ENCODE results near the gene SLC25A44. TPM values are rescaled to one million over a fixed set of nuclear protein-coding genes. Genes with fewer than 3 reads are reported as not detected.
A peak's percentile ranks its signal among the peaks of the same experiment; 100 is the strongest.

The SLC25A44 gene
- total RNA-seq, 1 experiment from 2014 or later = 33.2 TPM

DNA sequence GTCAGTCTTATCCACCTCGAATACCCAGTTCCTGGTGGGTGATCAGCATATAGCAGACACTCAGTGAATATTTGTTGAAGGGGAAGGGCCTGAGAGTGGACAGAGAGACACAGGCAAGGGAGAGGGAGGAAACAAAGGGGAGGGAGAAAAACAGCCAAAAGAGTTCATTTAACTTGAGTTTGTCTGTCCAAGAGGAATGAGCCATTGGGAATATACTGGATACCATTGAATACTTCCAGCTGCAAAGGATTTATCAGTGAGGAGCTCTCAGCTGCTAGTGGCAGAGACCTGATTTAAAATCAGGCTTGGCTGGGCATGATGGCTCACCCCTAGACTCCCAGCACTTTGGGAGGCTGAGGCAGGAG, 36.6 kb downstream of the SLC25A44 start:
- DNase-seq = no peak
- no peaks in the 10 kb centered on the region for H3K27me3 ChIP-seq (ENCODE audit: control insufficient read depth, insufficient read depth, low read length)
- H3K36me3 ChIP-seq (replicated peaks; ENCODE audit: control insufficient read depth, insufficient read depth, low read length) = peaks cover 14% of the 10 kb centered on the region
- no peak overlapping the region for H3K4me3 ChIP-seq (ENCODE audit: insufficient read depth, low read depth, low read length)

DNA sequence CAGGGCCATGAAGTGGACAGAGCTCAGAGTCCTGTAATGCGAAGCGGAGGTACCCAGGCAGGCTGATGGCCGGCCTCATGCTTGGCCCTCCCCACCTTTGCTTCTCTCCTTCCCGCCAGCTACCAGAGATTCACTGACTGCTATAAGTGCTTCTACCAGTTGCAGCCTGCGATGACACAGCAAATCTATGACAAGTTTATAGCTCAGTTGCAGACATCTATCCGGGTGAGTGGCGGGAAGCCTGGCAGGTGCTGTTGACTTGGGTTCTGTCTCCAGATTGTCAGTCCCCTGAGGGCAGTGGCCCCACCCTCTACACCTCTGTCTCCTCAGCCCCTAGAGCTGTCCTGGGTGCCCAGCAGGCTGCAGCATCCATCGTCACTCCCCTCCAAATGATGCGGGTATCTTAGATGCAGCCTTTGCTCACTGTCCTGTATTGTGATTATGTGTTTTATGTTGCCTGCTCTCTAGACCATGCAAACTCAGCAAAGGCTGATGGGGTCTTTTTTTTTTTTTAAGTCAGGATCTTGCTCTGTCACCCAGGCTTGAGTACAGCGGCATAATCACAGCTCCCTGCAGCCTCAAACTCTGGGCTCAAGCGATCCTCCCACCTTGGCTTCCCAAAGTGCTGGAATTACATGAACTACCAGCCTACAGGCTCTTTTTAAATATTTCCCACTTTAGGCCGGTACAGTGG, 38.4 kb downstream of the SLC25A44 start:
- H3K4me3 ChIP-seq (ENCODE audit: insufficient read depth, low read depth, low read length) = no peak overlapping the region
- H3K36me3 ChIP-seq (replicated peaks; ENCODE audit: control insufficient read depth, insufficient read depth, low read length) = peaks cover 20% of the 10 kb centered on the region
- H3K27me3 ChIP-seq (ENCODE audit: control insufficient read depth, insufficient read depth, low read length) = no peaks in the 10 kb centered on the region
- no peak for DNase-seq

DNA sequence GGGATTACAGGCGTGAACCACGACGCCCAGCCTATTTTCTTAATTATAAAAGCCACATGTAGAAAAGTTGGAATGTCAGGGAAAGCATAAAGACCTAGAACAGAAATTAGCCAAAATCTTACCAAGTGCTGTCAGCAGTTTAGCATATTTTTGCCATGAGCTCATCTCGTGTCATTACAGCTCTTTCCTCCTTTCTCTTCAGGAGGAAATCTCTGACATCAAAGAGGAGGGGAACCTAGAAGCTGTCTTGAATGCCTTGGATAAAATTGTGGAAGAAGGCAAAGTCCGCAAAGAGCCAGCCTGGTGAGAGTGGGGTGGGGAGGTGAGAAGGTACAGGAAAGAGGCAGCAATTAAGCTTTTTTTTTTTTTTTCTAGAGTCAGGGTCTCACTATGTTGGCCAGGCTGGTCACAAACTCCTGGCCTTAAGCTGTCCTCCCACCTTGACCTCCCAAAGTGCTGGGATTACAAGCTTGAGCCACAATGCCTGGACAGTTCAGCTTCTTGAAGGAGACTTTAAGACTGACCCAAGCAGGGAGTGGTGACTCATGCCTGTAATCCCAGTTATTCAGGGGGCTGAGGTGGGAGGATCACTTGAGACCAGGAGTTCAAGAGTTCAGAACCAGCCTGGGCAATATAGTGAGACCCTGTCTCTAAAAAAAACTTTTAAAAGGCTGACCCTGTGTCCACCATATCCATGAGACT, 39.7 kb downstream of the SLC25A44 start:
- Histone ChIP-seq H3K4me3 (ENCODE audit: insufficient read depth, low read depth, low read length) (no peak overlapping the region), H3K27me3 (ENCODE audit: control insufficient read depth, insufficient read depth, low read length) (no peaks in the 10 kb centered on the region), H3K36me3 (replicated peaks; ENCODE audit: control insufficient read depth, insufficient read depth, low read length) (peaks cover 18% of the 10 kb centered on the region)
- DNase-seq = no peak

DNA sequence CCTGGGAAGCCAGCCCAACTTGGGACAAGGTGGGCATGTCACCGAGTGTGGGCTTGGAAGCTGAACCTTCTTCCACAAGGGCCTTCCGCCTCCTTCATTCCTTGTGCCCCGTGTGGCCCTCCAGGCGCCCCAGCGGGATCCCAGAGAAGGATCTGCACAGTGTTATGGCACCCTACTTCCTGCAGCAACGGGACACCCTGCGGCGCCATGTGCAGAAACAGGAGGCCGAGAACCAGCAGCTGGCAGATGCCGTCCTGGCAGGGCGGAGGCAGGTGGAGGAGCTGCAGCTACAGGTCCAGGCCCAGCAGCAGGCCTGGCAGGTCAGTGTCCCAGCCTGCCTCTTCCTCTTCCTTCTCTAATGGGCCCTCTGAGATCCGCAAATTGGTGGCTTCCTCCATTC, 42.3 kb downstream of the SLC25A44 start:
- Histone ChIP-seq H3K4me3 (ENCODE audit: insufficient read depth, low read depth, low read length) (no peak overlapping the region), H3K27me3 (ENCODE audit: control insufficient read depth, insufficient read depth, low read length) (no peaks in the 10 kb centered on the region), H3K36me3 (replicated peaks; ENCODE audit: control insufficient read depth, insufficient read depth, low read length) (peaks cover 20% of the 10 kb centered on the region)
- no peak for DNase-seq

DNA sequence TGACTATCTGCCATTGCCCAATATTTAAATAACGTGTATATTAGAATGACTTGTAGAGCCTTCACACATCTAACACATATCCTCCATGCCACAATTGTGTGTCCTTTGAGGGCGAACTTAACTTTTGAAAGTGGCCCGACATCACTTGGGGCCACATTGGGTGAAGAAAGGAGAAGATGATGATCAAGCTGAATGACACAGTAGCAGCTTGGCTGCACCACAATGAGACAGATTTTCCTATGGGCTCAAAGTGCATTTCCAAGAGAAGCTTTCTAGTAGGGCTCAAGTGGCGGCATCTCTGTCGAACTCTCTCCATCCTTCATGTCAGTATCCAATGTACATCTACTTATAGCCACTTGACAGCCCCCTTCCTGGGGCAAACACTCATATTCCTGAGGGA, 44.3 kb downstream of the SLC25A44 start:
- H3K36me3 ChIP-seq (replicated peaks; ENCODE audit: control insufficient read depth, insufficient read depth, low read length) = peaks cover 16% of the 10 kb centered on the region
- no peak for DNase-seq
- H3K27me3 ChIP-seq (ENCODE audit: control insufficient read depth, insufficient read depth, low read length) = no peaks in the 10 kb centered on the region

DNA sequence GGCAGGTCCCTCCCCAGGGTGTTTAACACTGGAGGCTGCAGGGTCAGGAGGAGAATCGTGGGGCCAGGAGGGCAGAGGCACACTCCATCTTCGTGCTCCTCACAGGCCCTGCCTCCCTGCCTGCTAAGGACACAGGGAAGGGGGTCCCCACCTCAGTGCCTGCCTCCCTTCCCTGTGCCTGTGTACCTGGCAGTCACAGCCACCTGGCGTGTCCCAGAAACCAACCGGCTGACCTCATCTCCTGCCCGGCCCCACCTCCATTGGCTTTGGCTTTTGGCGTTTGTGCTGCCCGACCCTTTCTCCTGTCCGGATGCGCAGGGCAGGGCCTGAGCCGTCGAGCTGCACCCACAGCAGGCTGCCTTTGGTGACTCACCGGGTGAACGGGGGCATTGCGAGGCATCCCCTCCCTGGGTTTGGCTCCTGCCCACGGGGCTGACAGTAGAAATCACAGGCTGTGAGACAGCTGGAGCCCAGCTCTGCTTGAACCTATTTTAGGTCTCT, 47.5 kb downstream of the SLC25A44 start:
- DNase-seq = peak; percentile 66
- H3K4me3 ChIP-seq (ENCODE audit: insufficient read depth, low read depth, low read length) = no peak overlapping the region
- H3K27me3 ChIP-seq (ENCODE audit: control insufficient read depth, insufficient read depth, low read length) = no peaks in the 10 kb centered on the region
- H3K36me3 ChIP-seq (replicated peaks; ENCODE audit: control insufficient read depth, insufficient read depth, low read length) = peaks cover 8% of the 10 kb centered on the region

More for the DNA sequence above, 44.3 kb downstream of the SLC25A44 start:
- no peak overlapping the region for H3K4me3 ChIP-seq (ENCODE audit: insufficient read depth, low read depth, low read length)

DNA sequence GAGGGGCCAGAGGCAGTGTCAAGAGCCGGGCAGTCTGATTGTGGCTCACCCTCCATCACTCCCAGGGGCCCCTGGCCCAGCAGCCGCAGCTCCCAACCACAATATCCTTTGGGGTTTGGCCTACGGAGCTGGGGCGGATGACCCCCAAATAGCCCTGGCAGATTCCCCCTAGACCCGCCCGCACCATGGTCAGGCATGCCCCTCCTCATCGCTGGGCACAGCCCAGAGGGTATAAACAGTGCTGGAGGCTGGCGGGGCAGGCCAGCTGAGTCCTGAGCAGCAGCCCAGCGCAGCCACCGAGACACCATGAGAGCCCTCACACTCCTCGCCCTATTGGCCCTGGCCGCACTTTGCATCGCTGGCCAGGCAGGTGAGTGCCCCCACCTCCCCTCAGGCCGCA, 48.0 kb downstream of the SLC25A44 start, which contains the start of gene BGLAP:
TSS of gene BGLAP (plus strand) at position 259 of the 400 bp plus-strand sequence. CDS start at position 307, 48 bp downstream.
- peak; percentile 69 for DNase-seq
- Histone ChIP-seq H3K27me3 (ENCODE audit: control insufficient read depth, insufficient read depth, low read length) (no peaks in the 10 kb centered on the region), H3K4me3 (ENCODE audit: insufficient read depth, low read depth, low read length) (no peak within 1 kb of the TSS), H3K36me3 (replicated peaks; ENCODE audit: control insufficient read depth, insufficient read depth, low read length) (peaks cover 4% of the 10 kb centered on the region)

DNA sequence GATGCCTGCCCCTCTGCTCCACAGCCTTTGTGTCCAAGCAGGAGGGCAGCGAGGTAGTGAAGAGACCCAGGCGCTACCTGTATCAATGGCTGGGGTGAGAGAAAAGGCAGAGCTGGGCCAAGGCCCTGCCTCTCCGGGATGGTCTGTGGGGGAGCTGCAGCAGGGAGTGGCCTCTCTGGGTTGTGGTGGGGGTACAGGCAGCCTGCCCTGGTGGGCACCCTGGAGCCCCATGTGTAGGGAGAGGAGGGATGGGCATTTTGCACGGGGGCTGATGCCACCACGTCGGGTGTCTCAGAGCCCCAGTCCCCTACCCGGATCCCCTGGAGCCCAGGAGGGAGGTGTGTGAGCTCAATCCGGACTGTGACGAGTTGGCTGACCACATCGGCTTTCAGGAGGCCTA, 48.8 kb downstream of the SLC25A44 start:
- Histone ChIP-seq H3K27me3 (ENCODE audit: control insufficient read depth, insufficient read depth, low read length) (no peaks in the 10 kb centered on the region), H3K36me3 (replicated peaks; ENCODE audit: control insufficient read depth, insufficient read depth, low read length) (peaks cover 4% of the 10 kb centered on the region), H3K4me3 (ENCODE audit: insufficient read depth, low read depth, low read length) (no peak overlapping the region)
- DNase-seq = peak; percentile 67

DNA sequence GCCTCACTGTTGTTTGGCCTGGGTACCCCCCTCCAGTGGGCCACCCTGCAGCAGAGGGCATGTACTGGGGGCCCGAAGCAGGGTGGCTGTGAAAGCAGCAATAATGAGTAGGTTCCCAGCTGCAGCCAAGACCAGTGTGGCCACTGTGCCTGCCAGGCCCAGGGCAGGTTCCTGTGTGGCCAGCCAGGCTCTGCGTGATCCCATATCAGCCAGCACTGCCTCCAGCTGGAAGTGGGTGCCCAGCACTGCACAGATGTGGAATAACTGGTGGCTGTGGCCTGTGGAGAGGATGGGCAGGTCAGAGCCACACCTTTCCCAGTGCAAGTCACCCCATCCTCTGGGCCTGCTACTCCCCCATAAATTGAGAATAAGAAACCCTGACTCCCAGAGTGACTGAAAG, 50.2 kb downstream of the SLC25A44 start:
- H3K4me3 ChIP-seq (ENCODE audit: insufficient read depth, low read depth, low read length) = no peak overlapping the region
- peaks cover 2% of the 10 kb centered on the region for H3K36me3 ChIP-seq (replicated peaks; ENCODE audit: control insufficient read depth, insufficient read depth, low read length)
- peak; percentile 46 for DNase-seq
- H3K27me3 ChIP-seq (ENCODE audit: control insufficient read depth, insufficient read depth, low read length) = no peaks in the 10 kb centered on the region

DNA sequence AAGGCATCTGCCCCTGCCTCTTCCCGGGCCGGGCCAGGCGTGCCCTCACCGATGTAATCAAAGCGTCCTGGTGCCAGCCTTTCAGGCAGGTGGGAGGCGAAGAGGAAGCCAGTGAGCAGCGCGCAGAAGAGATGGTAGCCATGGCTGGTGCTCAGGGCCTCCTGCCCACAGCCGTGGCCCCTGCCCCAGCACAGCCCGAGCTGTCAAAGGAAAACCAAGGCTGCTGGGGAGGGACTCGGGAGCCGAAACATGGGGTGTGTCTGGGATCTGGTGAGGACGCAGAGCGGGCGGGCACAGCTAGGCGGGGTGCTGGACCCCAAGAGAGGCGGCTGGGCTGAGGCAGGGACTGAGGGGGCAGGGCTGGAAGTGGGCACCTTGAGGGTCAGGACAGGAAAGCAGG, 50.8 kb downstream of the SLC25A44 start:
- DNase-seq = peak; percentile 59
- H3K36me3 ChIP-seq (replicated peaks; ENCODE audit: control insufficient read depth, insufficient read depth, low read length) = no peaks in the 10 kb centered on the region; the same call in 1 of the 2 replicates
- H3K4me3 ChIP-seq (ENCODE audit: insufficient read depth, low read depth, low read length) = no peak overlapping the region
- no peaks in the 10 kb centered on the region for H3K27me3 ChIP-seq (ENCODE audit: control insufficient read depth, insufficient read depth, low read length)

DNA sequence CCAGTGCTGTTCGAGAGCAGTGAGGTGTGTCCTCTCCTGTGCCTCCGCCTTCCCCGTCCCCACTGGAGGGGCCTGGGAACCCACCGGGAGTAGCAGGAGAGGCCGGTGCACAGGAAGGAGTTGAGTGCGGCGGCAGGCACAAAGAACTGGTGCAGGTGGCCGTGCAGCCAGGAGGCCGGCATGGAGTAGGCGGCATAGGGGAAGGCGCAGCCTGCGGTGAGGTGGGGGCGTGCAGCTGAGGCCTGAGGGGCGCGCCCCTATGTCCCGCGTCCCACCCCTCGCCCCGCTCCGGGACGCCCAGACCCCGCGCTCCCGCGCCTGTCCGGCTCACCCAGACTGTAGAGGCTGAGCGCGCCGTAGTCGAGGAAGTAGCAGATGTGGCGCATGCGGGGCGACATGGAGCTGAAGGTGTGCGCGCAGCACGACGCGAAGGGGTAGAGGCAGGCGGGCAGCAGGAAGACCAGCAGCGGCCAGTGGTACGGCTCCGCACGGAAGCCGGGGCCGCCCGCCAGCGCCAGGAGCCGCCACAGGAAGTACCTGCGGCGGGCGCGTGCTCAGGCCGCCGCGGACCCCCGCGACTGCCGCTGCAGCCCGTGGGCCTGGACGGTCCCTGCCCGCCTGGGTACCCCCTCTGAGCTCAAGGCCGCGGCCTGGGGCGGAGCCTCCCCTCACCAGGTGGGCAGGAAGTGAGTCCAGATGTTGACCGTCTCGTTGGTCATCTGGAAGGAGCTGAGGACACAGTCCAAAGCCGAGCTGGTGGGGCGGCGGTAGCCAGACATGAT, 51.7 kb downstream of the SLC25A44 start:
- H3K36me3 ChIP-seq (replicated peaks; ENCODE audit: control insufficient read depth, insufficient read depth, low read length) = peaks cover 3% of the 10 kb centered on the region
- H3K4me3 ChIP-seq (ENCODE audit: insufficient read depth, low read depth, low read length) = peak overlapping the region; percentile 1; the same call in 1 of the 2 replicates
- peak; percentile 74 for DNase-seq
- no peaks in the 10 kb centered on the region for H3K27me3 ChIP-seq (ENCODE audit: control insufficient read depth, insufficient read depth, low read length)

DNA sequence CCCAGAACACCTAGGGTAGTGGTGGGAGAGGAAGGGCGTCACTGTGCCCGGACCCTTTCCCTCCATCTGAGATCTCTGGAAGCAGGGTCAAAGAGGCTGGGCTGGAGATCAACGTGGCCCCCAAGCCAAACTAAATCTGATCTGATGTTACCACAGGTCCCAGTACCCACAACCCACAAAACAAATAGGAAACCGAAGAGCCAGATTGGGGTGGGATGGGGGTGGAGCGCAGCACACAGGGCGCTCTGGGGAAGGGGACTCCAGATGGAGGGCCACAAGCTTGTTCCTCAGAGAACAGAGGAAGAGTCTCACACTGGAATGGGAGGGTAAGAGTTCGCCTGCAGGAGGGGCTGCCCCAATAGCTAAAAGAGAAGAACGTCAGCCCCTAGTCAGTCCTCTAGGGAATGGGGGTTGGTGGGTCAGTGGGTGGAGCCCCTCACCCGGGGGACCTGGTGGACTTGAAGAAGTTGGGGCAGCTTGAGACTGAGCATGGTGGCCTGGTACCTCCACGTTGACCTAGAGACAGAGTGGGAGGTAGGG, 52.4 kb downstream of the SLC25A44 start:
- Histone ChIP-seq H3K4me3 (ENCODE audit: insufficient read depth, low read depth, low read length) (no peak overlapping the region), H3K27me3 (ENCODE audit: control insufficient read depth, insufficient read depth, low read length) (no peaks in the 10 kb centered on the region), H3K36me3 (replicated peaks; ENCODE audit: control insufficient read depth, insufficient read depth, low read length) (peaks cover 10% of the 10 kb centered on the region)
- DNase-seq = peak; percentile 72

DNA sequence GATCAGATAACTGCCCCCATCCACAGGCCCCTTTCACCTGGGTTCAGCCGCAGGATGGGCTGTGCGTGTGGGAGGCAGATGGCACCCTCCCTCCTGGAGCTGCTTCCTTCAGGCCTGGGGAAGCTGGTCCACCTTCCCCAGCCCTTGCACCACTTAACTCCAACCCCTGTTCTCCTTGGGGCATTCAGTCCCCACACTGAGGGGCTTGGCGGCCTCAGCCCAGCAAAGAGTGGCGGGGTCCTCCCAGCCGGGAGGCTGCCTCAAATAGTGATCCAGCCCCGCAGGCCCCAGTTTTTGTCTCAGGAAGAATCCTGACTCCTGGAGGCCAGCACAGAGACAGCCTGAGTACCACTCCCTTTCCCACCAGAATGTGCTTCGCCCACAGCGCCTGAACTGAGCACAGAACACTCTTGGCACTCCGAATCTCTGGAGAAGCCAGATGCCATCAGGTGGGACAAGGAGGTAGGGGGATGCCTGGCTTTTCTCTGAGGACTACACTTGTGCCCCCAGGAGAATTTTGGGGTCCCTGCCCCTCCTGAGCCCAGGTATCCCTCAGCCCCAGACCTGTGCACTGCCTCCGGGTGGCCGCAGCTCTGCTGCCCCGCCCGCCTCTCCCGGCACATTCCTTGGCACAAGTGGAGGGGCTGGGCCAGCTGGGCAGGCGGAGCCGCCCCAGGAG, 53.0 kb downstream of the SLC25A44 start:
- H3K27me3 ChIP-seq (ENCODE audit: control insufficient read depth, insufficient read depth, low read length) = no peaks in the 10 kb centered on the region
- DNase-seq = peak; percentile 73
- H3K4me3 ChIP-seq (ENCODE audit: insufficient read depth, low read depth, low read length) = no peak overlapping the region
- peaks cover 16% of the 10 kb centered on the region for H3K36me3 ChIP-seq (replicated peaks; ENCODE audit: control insufficient read depth, insufficient read depth, low read length)

All from H7 (cell line).